Activated naive CD8-positive, alpha-beta T cell (primary cell): ENCODE data around the gene RGS19.

ENCODE experiments used
- H3K27ac Mint-ChIP-seq: one replicate; pipeline ENCODE4 v1.8.0; 2021; ENCODE audit warnings: mixed read lengths
- H3K27me3 Mint-ChIP-seq: one replicate; pipeline ENCODE4 v1.8.0; 2021; ENCODE audit warnings: mixed read lengths
- H3K36me3 Mint-ChIP-seq: one replicate; pipeline ENCODE4 v1.8.0; 2021; ENCODE audit warnings: mixed read lengths
- H3K4me1 Mint-ChIP-seq: one replicate; pipeline ENCODE4 v1.8.0; 2021; ENCODE audit warnings: low read depth, mixed read lengths
- H3K4me3 Mint-ChIP-seq: one replicate; pipeline ENCODE4 v1.8.0; 2021; ENCODE audit warnings: mild to moderate bottlenecking, mixed read lengths
- H3K9me3 Mint-ChIP-seq: one replicate; pipeline ENCODE4 v1.8.0; 2021; ENCODE audit warnings: low read depth, mixed read lengths

The RGS19 gene

GRCh38 chr20:64112691-64113443, 33.5 kb upstream of the RGS19 start:
- no peaks in the 10 kb centered on the region for H3K36me3 Mint-ChIP-seq
- H3K27me3 Mint-ChIP-seq = no peaks in the 10 kb centered on the region
- H3K4me3 Mint-ChIP-seq = no peak overlapping the region
- no peaks in the 10 kb centered on the region for H3K4me1 Mint-ChIP-seq
- no peaks in the 10 kb centered on the region for H3K9me3 Mint-ChIP-seq
- H3K27ac Mint-ChIP-seq = no peak overlapping the region

- Mint-ChIP-seq H3K9me3 (no peaks in the 10 kb centered on the region), H3K4me3 (no peak overlapping the region), H3K4me1 (peaks cover 2% of the 10 kb centered on the region), H3K27ac (no peak overlapping the region), H3K27me3 (no peaks in the 10 kb centered on the region), H3K36me3 (no peaks in the 10 kb centered on the region)
Observed at GRCh38 chr20:64111841-64112641, 32.7 kb upstream of the RGS19 start.

GRCh38 chr20:64110411-64111068, 31.2 kb upstream of the RGS19 start:
- H3K27me3 Mint-ChIP-seq = no peaks in the 10 kb centered on the region
- H3K36me3 Mint-ChIP-seq = no peaks in the 10 kb centered on the region
- H3K27ac Mint-ChIP-seq = no peak overlapping the region
- peaks cover 2% of the 10 kb centered on the region for H3K4me1 Mint-ChIP-seq
- no peak overlapping the region for H3K4me3 Mint-ChIP-seq
- H3K9me3 Mint-ChIP-seq = no peaks in the 10 kb centered on the region

GRCh38 chr20:64109831-64110391, 30.6 kb upstream of the RGS19 start:
- Mint-ChIP-seq H3K4me1 (peaks cover 2% of the 10 kb centered on the region), H3K9me3 (no peaks in the 10 kb centered on the region), H3K4me3 (no peak overlapping the region), H3K27me3 (no peaks in the 10 kb centered on the region), H3K36me3 (no peaks in the 10 kb centered on the region), H3K27ac (no peak overlapping the region)

GRCh38 chr20:64108731-64109681, 29.7 kb upstream of the RGS19 start:
- H3K4me3 Mint-ChIP-seq = no peak overlapping the region
- H3K4me1 Mint-ChIP-seq = peaks cover 2% of the 10 kb centered on the region
- no peaks in the 10 kb centered on the region for H3K27me3 Mint-ChIP-seq
- H3K36me3 Mint-ChIP-seq = no peaks in the 10 kb centered on the region
- no peak overlapping the region for H3K27ac Mint-ChIP-seq
- no peaks in the 10 kb centered on the region for H3K9me3 Mint-ChIP-seq

- H3K4me1 Mint-ChIP-seq = peaks cover 2% of the 10 kb centered on the region
- peaks cover 2% of the 10 kb centered on the region for H3K27me3 Mint-ChIP-seq
- no peaks in the 10 kb centered on the region for H3K36me3 Mint-ChIP-seq
- no peak overlapping the region for H3K27ac Mint-ChIP-seq
- no peak overlapping the region for H3K4me3 Mint-ChIP-seq
- no peaks in the 10 kb centered on the region for H3K9me3 Mint-ChIP-seq
Observed at GRCh38 chr20:64107736-64108457, 28.6 kb upstream of the RGS19 start.

- Mint-ChIP-seq H3K36me3 (no peaks in the 10 kb centered on the region), H3K4me1 (peaks cover 5% of the 10 kb centered on the region), H3K27me3 (peaks cover 4% of the 10 kb centered on the region), H3K9me3 (no peaks in the 10 kb centered on the region), H3K27ac (no peak within 1 kb of the TSS), H3K4me3 (no peak within 1 kb of the TSS)
Observed at GRCh38 chr20:64106981-64107735, 27.8 kb upstream of the RGS19 start, which contains the start of gene NPBWR2. NPBWR2 (minus strand) TSS chr20:64107565; CDS start chr20:64106831, 734 bp downstream.

GRCh38 chr20:64106435-64106961, 27.2 kb upstream of the RGS19 start:
- no peaks in the 10 kb centered on the region for H3K9me3 Mint-ChIP-seq
- H3K27me3 Mint-ChIP-seq = peaks cover 4% of the 10 kb centered on the region
- H3K4me1 Mint-ChIP-seq = peaks cover 6% of the 10 kb centered on the region
- no peak overlapping the region for H3K27ac Mint-ChIP-seq
- H3K4me3 Mint-ChIP-seq = no peak overlapping the region
- no peaks in the 10 kb centered on the region for H3K36me3 Mint-ChIP-seq

- peaks cover 6% of the 10 kb centered on the region for H3K27me3 Mint-ChIP-seq
- no peak overlapping the region for H3K4me3 Mint-ChIP-seq
- peaks cover 10% of the 10 kb centered on the region for H3K4me1 Mint-ChIP-seq
- no peak overlapping the region for H3K27ac Mint-ChIP-seq
- no peaks in the 10 kb centered on the region for H3K36me3 Mint-ChIP-seq
- no peaks in the 10 kb centered on the region for H3K9me3 Mint-ChIP-seq
Observed at GRCh38 chr20:64105846-64106434, 26.6 kb upstream of the RGS19 start.

- no peak overlapping the region for H3K4me3 Mint-ChIP-seq
- peaks cover 6% of the 10 kb centered on the region for H3K27me3 Mint-ChIP-seq
- H3K9me3 Mint-ChIP-seq = no peaks in the 10 kb centered on the region
- peaks cover 19% of the 10 kb centered on the region for H3K4me1 Mint-ChIP-seq
- no peak overlapping the region for H3K27ac Mint-ChIP-seq
- H3K36me3 Mint-ChIP-seq = no peaks in the 10 kb centered on the region
Observed at GRCh38 chr20:64104667-64105451, 25.5 kb upstream of the RGS19 start.

GRCh38 chr20:64103871-64104666, 24.8 kb upstream of the RGS19 start:
- Mint-ChIP-seq H3K36me3 (no peaks in the 10 kb centered on the region), H3K9me3 (no peaks in the 10 kb centered on the region), H3K27ac (no peak overlapping the region), H3K27me3 (peaks cover 6% of the 10 kb centered on the region), H3K4me3 (peak overlapping the region; percentile 18), H3K4me1 (peaks cover 19% of the 10 kb centered on the region)
